ENCODE data around the gene FAM193A. TPM values are rescaled to one million over a fixed set of nuclear protein-coding genes. Genes with fewer than 3 reads are reported as not detected.

FAM193A gene
- total RNA-seq, 4 donors from 2014 or later: 9.8 to 18.7 (median 16.4) TPM

- intact Hi-C loops (cut with DNase I): no loop called here
- Histone ChIP-seq H3K9me3 (no peaks in the 10 kb centered on the region), H3K36me3 (peaks cover 0 to 16% (median 0%) of the 10 kb centered on the region in 3 donors), H3K4me1 (peaks cover 0 to 87% (median 15%) of the 10 kb centered on the region in 3 donors), H3K27ac (no peak overlapping the region), H3K27me3 (no peaks in the 10 kb centered on the region), H3K4me3 (no peak overlapping the region)
- no peak for DNase-seq
- WGBS, 2 donors: 54 to 78% methylated on average over 6 of the region's 6 CpGs
- no peak for TF ChIP-seq CTCF (IDR thresholded peaks at IDR 0.05)
- TF ChIP-seq POLR2A (IDR thresholded peaks at IDR 0.05): no peak
Observed at GRCh38 chr4:2592572-2592971, 56.1 kb downstream of the FAM193A start.

- WGBS, 2 donors: 63% methylated on average over 4 of the region's 5 CpGs
- peaks cover 0 to 18% (median 0%) of the 10 kb centered on the region in 3 donors for H3K36me3 ChIP-seq
- peaks cover 0 to 86% (median 12%) of the 10 kb centered on the region in 3 donors for H3K4me1 ChIP-seq
Observed at GRCh38 chr4:2593003-2593402, 56.6 kb downstream of the FAM193A start.

GRCh38 chr4:2595436-2595835, 59.0 kb downstream of the FAM193A start:
- intact Hi-C loops (cut with DNase I): no loop called here
- Histone ChIP-seq H3K27me3 (no peaks in the 10 kb centered on the region), H3K27ac (no peak overlapping the region), H3K4me1 (peaks cover 0 to 92% (median 24%) of the 10 kb centered on the region in 3 donors), H3K4me3 (no peak overlapping the region), H3K9me3 (no peaks in the 10 kb centered on the region), H3K36me3 (peaks cover 0 to 28% (median 0%) of the 10 kb centered on the region in 3 donors)
- DNase-seq: no peak
- TF ChIP-seq CTCF (IDR thresholded peaks at IDR 0.05) (no peak), POLR2A (IDR thresholded peaks at IDR 0.05) (no peak)
- 55 to 67% methylated on average over 3 of the region's 3 CpGs for WGBS, 2 donors

More at GRCh38 chr4:2593003-2593402, 56.6 kb downstream of the FAM193A start:
- no peak overlapping the region for H3K27ac ChIP-seq
- H3K27me3 ChIP-seq: no peaks in the 10 kb centered on the region
- no peaks in the 10 kb centered on the region for H3K9me3 ChIP-seq
- no peak overlapping the region for H3K4me3 ChIP-seq
- DNase-seq: no peak
- intact Hi-C loops (cut with DNase I): no loop called here
- TF ChIP-seq POLR2A (IDR thresholded peaks at IDR 0.05): no peak
- TF ChIP-seq CTCF (IDR thresholded peaks at IDR 0.05): no peak

GRCh38 chr4:2595952-2596552, 59.6 kb downstream of the FAM193A start:
- Histone ChIP-seq H3K4me3 (no peak overlapping the region), H3K4me1 (peaks cover 0 to 86% (median 21%) of the 10 kb centered on the region in 3 donors), H3K36me3 (peaks cover 0 to 33% (median 0%) of the 10 kb centered on the region in 3 donors), H3K27me3 (no peaks in the 10 kb centered on the region), H3K9me3 (no peaks in the 10 kb centered on the region), H3K27ac (no peak overlapping the region)
- 27 to 45% methylated on average over 2 to 4 of the region's 11 CpGs for WGBS, 2 donors
- no peak for DNase-seq
- intact Hi-C loops (cut with DNase I): no loop called here
- TF ChIP-seq CTCF (IDR thresholded peaks at IDR 0.05) (no peak), POLR2A (IDR thresholded peaks at IDR 0.05) (no peak)

- Histone ChIP-seq H3K4me3 (no peak overlapping the region), H3K9me3 (no peaks in the 10 kb centered on the region), H3K36me3 (peaks cover 0 to 36% (median 0%) of the 10 kb centered on the region in 3 donors), H3K4me1 (peaks cover 0 to 81% (median 21%) of the 10 kb centered on the region in 3 donors), H3K27ac (no peak overlapping the region), H3K27me3 (no peaks in the 10 kb centered on the region)
- no peak for DNase-seq
- TF ChIP-seq POLR2A (IDR thresholded peaks at IDR 0.05) (no peak), CTCF (IDR thresholded peaks at IDR 0.05) (no peak)
- intact Hi-C loops (cut with DNase I): no loop called here
- 78 to 86% methylated on average over 8 of the region's 8 CpGs for WGBS, 2 donors
Observed at GRCh38 chr4:2596611-2597010, 60.2 kb downstream of the FAM193A start.
